ENCODE measurements around the gene IMMP1L. TPM values are rescaled to one million over a fixed set of nuclear protein-coding genes. Genes with fewer than 3 reads are reported as not detected.

Gene IMMP1L
- total and polyA plus RNA-seq, 8 donors: 3.1 to 46.3 (median 25.9) TPM

DNA sequence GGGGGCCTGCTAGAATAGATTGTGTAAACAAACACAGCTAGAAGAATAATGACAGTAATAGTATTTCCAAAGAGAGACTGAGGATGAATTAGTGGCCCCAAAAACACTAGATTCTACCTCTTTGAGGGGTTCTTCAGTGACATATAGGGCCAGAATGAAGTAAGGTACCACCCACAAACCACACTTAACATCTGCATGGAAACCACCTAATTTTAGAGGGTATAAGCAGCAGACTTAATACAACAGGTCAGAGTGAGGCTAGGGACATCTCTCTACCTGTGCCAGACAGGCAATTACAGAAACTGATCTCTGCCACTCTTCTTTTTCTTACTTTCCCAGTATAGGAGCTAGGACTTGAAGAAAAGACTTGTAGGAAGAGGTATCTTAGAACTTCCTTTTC lies 20.3 kb upstream of the IMMP1L start:
- intact Hi-C loops (cut with DNase I; ENCODE audit: low total_unique reads): no loop called here

DNA sequence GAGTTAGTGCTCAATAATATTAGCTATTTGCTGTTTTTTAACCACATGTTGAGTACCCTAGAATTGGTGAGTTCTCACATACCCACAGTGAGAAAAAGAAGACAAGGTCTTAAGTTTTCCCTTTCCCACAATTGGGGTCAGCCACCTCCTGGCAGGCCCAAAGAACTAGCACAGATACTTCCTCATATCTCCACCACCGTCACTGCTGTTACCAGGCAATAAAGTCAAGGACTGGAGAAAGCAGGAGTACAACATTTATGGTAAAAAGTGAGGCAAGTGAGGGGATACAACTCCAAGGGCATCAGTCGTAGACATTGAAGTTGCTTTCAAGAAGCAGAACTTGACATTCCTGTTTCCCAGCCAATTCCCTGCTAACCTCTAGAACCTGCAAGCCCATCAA lies 19.8 kb upstream of the IMMP1L start:
- Histone ChIP-seq H3K27ac (no peak overlapping the region), H3K36me3 (peaks cover 0 to 4% (median 2%) of the 10 kb centered on the region in 4 donors), H3K9me3 (no peaks in the 10 kb centered on the region), H3K27me3 (no peaks in the 10 kb centered on the region), H3K4me1 (no peaks in the 10 kb centered on the region), H3K4me3 (no peak overlapping the region)
- no peak for DNase-seq
- intact Hi-C loops (cut with DNase I; ENCODE audit: low total_unique reads): no loop called here
- WGBS, 5 donors: 79 to 90% (median 89%) methylated on average over 2 of the region's 2 CpGs
- TF ChIP-seq POLR2AphosphoS5 (IDR thresholded peaks at IDR 0.05) (no peak), EP300 (IDR thresholded peaks at IDR 0.05) (no peak), POLR2A (IDR thresholded peaks at IDR 0.05) (no peak)
- TF ChIP-seq, protein P1, sequence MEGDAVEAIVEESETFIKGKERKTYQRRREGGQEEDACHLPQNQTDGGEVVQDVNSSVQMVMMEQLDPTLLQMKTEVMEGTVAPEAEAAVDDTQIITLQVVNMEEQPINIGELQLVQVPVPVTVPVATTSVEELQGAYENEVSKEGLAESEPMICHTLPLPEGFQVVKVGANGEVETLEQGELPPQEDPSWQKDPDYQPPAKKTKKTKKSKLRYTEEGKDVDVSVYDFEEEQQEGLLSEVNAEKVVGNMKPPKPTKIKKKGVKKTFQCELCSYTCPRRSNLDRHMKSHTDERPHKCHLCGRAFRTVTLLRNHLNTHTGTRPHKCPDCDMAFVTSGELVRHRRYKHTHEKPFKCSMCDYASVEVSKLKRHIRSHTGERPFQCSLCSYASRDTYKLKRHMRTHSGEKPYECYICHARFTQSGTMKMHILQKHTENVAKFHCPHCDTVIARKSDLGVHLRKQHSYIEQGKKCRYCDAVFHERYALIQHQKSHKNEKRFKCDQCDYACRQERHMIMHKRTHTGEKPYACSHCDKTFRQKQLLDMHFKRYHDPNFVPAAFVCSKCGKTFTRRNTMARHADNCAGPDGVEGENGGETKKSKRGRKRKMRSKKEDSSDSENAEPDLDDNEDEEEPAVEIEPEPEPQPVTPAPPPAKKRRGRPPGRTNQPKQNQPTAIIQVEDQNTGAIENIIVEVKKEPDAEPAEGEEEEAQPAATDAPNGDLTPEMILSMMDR (IDR thresholded peaks at IDR 0.05): no peak

More for the DNA sequence above, 20.3 kb upstream of the IMMP1L start:
- Histone ChIP-seq H3K27me3 (no peaks in the 10 kb centered on the region), H3K9me3 (no peaks in the 10 kb centered on the region), H3K4me1 (no peaks in the 10 kb centered on the region), H3K27ac (no peak overlapping the region), H3K4me3 (no peak overlapping the region), H3K36me3 (peaks cover 0 to 4% (median 0%) of the 10 kb centered on the region in 4 donors)
- TF ChIP-seq POLR2A (IDR thresholded peaks at IDR 0.05): no peak
- TF ChIP-seq POLR2AphosphoS5 (IDR thresholded peaks at IDR 0.05): no peak
- DNase-seq: no peak

DNA sequence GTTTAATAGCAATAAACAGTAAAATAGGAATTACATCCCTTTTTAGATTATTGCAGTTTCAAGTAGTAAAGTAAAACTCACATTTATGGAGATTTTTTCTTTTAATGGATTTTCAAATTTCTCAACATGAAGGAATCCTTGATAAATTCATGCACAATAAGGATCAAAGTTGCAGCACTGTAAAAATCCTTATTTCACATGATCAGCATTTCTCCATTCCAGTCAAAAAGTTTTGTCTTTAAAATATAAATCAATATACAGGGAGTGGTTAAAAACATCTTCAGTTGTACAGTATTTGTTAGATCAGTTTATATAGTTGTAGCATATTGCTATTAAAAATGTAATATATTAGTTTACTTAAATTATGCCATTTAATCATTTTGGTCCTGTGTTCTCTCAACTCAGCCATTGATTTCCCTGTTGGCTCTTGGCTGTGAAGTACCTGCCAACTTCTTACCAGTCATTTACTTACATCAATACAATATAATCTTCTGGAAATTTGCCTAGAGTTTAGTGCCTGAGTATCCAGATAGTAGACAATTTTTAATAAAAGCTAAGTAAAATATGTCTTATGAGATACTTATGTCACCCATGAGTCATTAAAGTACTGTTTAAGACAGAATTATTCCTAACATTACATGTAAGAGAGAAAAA lies 12.2 kb upstream of the IMMP1L start:
- Histone ChIP-seq H3K27ac (no peak overlapping the region), H3K27me3 (no peaks in the 10 kb centered on the region), H3K4me3 (no peak overlapping the region), H3K9me3 (no peaks in the 10 kb centered on the region), H3K36me3 (peaks cover 0 to 6% (median 0%) of the 10 kb centered on the region in 4 donors), H3K4me1 (no peaks in the 10 kb centered on the region)
- intact Hi-C loops (cut with DNase I; ENCODE audit: low total_unique reads): no loop called here
- TF ChIP-seq, protein P1 (IDR thresholded peaks at IDR 0.05): no peak
- no peak for TF ChIP-seq POLR2A (IDR thresholded peaks at IDR 0.05)
- TF ChIP-seq EP300 (IDR thresholded peaks at IDR 0.05): no peak
- TF ChIP-seq POLR2AphosphoS5 (IDR thresholded peaks at IDR 0.05): no peak
- DNase-seq: no peak

DNA sequence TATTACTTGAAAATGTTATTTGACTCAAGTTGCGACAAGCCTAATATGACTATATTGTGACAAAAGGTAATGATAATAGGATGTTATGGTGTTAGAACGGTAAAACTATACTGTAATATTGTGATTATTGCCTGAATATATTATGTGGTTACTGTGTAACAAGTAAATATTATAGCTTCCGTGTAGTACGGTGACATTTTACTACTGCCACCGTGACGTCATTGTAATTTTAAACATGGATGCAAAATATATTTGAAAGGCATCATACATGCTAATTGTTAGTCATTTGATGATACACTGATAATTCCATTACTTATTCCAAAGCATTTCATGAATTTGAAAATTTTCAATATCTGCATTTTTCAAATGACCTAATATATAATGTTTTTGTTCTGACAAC lies 2.7 kb upstream of the IMMP1L start:
- TF ChIP-seq EP300 (IDR thresholded peaks at IDR 0.05) (no peak), POLR2AphosphoS5 (IDR thresholded peaks at IDR 0.05) (no peak), POLR2A (IDR thresholded peaks at IDR 0.05) (no peak)
- TF ChIP-seq, protein P1 (IDR thresholded peaks at IDR 0.05): no peak
- peaks cover 0 to 41% (median 22%) of the 10 kb centered on the region in 4 donors for H3K4me1 ChIP-seq
- WGBS, 5 donors: 86 to 99% (median 93%) methylated on average over 6 of the region's 6 CpGs
- intact Hi-C loops (cut with DNase I; ENCODE audit: low total_unique reads): no loop called here
- H3K27me3 ChIP-seq: no peaks in the 10 kb centered on the region
- H3K36me3 ChIP-seq: no peaks in the 10 kb centered on the region
- no peak for DNase-seq
- no peak overlapping the region for H3K27ac ChIP-seq
- H3K9me3 ChIP-seq: no peaks in the 10 kb centered on the region
- H3K4me3 ChIP-seq: no peak overlapping the region

DNA sequence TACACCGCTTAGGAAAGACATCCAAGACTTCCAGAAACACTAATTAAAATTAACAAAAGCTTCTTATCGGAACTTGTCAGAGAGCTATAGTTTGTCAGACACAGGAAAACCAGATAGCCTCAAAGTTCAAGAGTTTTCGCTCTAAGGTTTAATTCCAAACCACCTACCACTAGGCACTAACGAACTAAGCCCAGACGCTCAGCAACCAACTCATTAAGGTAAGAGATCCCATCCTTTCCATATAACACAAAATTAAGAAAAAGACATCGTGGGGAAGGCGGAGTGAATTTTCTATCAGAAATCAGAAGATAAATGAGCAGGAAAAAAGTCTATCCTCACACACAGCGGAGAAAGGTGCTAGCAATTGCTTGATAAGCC lies 382 bp downstream of the IMMP1L start:
- peaks cover 0 to 13% (median 6%) of the 10 kb centered on the region in 4 donors for H3K36me3 ChIP-seq
- TF ChIP-seq POLR2AphosphoS5 (IDR thresholded peaks at IDR 0.05): no peak
- TF ChIP-seq POLR2A (IDR thresholded peaks at IDR 0.05): no peak
- intact Hi-C loops (cut with DNase I; ENCODE audit: low total_unique reads): no loop called here
- H3K27me3 ChIP-seq: no peaks in the 10 kb centered on the region
- 1 to 2% (median 1%) methylated on average over 8 of the region's 8 CpGs for WGBS, 5 donors
- peaks cover 0 to 43% (median 26%) of the 10 kb centered on the region in 4 donors for H3K4me1 ChIP-seq
- peak overlapping the region; percentile 49 to 88 (median 83) for H3K27ac ChIP-seq
- peak overlapping the region; percentile 73 to 94 (median 88) for H3K4me3 ChIP-seq
- no peaks in the 10 kb centered on the region for H3K9me3 ChIP-seq
- no peak for DNase-seq

Measured in stomach (tissue), 9 donors.